Kidney epithelial cell (primary cell): ENCODE data around the gene ATOSA. TPM values are rescaled to one million over a fixed set of nuclear protein-coding genes. Genes with fewer than 3 reads are reported as not detected.

Experiments used
- DNase-seq: peaks from one replicate; pipeline ENCODE4 v3.0.0-alpha.2; 2010; ENCODE audit warnings: low read depth
- H3K27me3 ChIP-seq: 2 replicates; pipeline ENCODE4 v1.6.0; 2011; ENCODE audit warnings: low read length; ENCODE audit not compliant: control insufficient read depth, insufficient read depth
- H3K36me3 ChIP-seq: 2 replicates; pipeline ENCODE4 v1.5.1; 2011; ENCODE audit warnings: low read length; ENCODE audit not compliant: control insufficient read depth, insufficient read depth
- H3K4me3 ChIP-seq: 2 replicates; pipeline ENCODE4 v1.5.1; 2011; ENCODE audit warnings: low read depth, mild to moderate bottlenecking, control low read depth, low read length
- total RNA-seq: library from RNA; depleted of rRNA; stranded (reverse); fragments of >200 nt; gene quantifications from 2 replicates; pipeline ENCODE4 v1.2.3, GENCODE V29; 2015
- TF ChIP-seq, protein P1 (sequence below): IDR thresholded peaks from 2 replicates; pipeline ENCODE4 v1.5.1; 2011; ENCODE audit warnings: mild to moderate bottlenecking, moderate library complexity, low read length, control low read depth, inconsistent platforms; ENCODE audit not compliant: insufficient read depth, poor library complexity, severe bottlenecking

The ATOSA gene
- total RNA-seq, 1 donor from 2014 or later, result 18.4 TPM

DNA sequence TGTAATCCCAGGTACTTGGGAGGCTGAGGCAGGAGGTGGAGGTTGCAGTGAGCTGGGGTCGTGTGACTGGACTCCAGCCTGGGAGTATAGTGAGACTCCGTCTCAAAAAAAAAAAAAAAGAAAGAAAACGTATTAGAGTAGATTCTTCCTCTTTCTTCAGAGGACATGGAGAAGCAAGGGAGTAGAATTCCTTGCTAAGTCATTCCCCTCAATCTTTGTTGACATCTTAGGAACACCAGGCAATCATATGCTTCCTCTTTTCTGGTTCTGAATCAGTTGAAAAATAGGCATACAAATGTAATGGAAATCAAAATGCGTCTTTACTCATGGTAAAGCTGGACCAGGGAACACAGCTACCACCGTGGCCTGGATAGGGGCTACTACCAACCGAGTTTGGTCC lies 38.3 kb upstream of the ATOSA start:
- Histone ChIP-seq H3K27me3 (no peaks in the 10 kb centered on the region), H3K4me3 (no peak overlapping the region), H3K36me3 (no peaks in the 10 kb centered on the region)
- no peak for DNase-seq
- TF ChIP-seq, protein P1, sequence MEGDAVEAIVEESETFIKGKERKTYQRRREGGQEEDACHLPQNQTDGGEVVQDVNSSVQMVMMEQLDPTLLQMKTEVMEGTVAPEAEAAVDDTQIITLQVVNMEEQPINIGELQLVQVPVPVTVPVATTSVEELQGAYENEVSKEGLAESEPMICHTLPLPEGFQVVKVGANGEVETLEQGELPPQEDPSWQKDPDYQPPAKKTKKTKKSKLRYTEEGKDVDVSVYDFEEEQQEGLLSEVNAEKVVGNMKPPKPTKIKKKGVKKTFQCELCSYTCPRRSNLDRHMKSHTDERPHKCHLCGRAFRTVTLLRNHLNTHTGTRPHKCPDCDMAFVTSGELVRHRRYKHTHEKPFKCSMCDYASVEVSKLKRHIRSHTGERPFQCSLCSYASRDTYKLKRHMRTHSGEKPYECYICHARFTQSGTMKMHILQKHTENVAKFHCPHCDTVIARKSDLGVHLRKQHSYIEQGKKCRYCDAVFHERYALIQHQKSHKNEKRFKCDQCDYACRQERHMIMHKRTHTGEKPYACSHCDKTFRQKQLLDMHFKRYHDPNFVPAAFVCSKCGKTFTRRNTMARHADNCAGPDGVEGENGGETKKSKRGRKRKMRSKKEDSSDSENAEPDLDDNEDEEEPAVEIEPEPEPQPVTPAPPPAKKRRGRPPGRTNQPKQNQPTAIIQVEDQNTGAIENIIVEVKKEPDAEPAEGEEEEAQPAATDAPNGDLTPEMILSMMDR, result no peak

DNA sequence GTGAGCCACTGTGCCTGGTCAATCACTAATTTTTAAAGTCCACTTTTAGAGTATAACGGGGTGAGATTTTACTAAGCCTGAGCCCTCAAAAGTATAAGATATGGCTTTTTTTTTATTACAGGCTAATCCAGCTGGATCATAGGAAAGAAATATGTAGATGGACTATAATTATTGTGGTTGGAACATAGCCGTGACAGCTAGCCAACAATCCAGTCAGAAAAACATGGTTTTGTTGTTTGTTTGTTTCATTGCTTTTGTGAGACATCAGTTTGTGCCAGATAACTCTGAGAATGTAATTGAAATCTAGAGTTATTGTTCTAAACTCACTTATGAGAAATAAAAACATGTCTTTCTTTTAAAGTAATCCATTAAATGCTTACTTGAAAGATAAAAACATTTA lies 37.3 kb upstream of the ATOSA start:
- DNase-seq, result no peak
- Histone ChIP-seq H3K27me3 (no peaks in the 10 kb centered on the region), H3K36me3 (no peaks in the 10 kb centered on the region), H3K4me3 (no peak overlapping the region)
- TF ChIP-seq, protein P1, result no peak

DNA sequence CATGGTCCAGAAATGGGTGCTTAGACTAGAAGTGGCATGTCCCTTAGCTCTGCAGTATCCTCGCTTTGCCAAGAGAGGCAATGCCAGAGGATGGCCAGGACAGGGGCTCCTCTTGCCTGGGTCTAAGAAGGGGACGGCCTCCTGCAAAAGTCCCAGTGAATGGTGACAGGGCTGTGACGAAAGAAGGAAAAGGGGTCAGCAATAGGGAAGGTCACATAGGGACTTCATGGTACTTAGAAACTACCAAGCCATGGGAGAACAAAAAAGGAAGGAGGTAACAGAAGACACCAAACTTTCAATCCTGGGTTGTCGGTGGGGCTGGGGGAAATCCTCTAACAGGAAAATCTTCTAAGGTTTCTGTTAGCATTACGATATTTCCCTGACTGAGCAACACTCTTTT lies 36.2 kb upstream of the ATOSA start:
- H3K4me3 ChIP-seq, result no peak overlapping the region
- TF ChIP-seq, protein P1, result no peak
- no peak for DNase-seq
- no peaks in the 10 kb centered on the region for H3K27me3 ChIP-seq
- H3K36me3 ChIP-seq, result no peaks in the 10 kb centered on the region

DNA sequence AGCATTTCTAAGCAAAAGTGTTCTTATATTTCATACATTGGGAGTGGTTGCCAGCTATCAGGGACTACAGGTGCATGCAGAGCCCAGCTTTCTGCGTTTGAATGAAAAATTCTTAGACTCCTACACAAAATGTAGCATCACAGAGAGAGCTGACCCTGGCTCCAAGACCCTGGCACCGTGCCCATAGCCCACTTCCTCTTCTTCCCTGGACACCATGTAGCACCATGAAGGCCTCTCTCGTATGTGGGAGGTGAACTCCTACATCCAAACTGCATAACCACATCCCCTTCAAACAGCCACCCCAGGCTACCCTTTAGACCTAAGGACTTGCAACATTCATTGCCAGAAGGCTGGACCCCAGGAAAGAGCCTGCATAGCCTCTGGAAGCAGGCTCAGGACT lies 35.8 kb upstream of the ATOSA start:
- H3K36me3 ChIP-seq, result no peaks in the 10 kb centered on the region
- no peaks in the 10 kb centered on the region for H3K27me3 ChIP-seq
- no peak for DNase-seq
- H3K4me3 ChIP-seq, result no peak overlapping the region
- TF ChIP-seq, protein P1, result no peak

DNA sequence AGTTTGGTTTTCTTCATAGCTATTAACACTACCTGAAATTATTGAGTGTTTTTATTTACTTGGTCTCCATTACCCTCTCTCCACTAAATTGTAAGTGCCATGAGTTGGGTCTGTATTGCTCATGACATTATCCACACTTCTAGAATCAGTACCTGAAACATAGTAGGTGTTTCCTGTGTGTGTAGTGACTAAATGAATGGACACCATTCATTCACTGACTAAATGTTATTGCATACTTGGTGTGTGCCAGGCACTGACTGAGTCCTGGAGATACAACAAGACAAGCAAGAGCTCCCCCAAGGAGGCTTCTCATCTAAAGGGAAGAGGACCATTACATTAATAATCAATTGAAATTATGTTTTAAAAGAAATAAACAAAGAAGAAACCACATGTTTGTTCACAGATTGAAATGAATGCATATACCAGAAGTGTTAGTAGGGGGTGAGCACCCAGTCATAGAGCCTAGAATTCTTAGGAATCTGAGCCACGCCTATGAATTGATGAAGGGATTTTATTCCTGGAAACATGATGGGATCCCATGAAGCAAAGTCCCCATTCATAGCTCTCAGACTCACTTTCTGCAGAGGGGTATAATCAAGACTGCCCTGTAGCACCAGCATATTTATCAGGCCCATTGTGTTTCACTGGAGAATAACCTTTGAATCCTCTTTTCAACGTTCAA lies 31.7 kb upstream of the ATOSA start:
- Histone ChIP-seq H3K36me3 (no peaks in the 10 kb centered on the region), H3K27me3 (no peaks in the 10 kb centered on the region), H3K4me3 (no peak overlapping the region)
- no peak for DNase-seq
- TF ChIP-seq, protein P1, result no peak
